ENCODE measurements around the gene RPL10.

RPL10 gene

DNA sequence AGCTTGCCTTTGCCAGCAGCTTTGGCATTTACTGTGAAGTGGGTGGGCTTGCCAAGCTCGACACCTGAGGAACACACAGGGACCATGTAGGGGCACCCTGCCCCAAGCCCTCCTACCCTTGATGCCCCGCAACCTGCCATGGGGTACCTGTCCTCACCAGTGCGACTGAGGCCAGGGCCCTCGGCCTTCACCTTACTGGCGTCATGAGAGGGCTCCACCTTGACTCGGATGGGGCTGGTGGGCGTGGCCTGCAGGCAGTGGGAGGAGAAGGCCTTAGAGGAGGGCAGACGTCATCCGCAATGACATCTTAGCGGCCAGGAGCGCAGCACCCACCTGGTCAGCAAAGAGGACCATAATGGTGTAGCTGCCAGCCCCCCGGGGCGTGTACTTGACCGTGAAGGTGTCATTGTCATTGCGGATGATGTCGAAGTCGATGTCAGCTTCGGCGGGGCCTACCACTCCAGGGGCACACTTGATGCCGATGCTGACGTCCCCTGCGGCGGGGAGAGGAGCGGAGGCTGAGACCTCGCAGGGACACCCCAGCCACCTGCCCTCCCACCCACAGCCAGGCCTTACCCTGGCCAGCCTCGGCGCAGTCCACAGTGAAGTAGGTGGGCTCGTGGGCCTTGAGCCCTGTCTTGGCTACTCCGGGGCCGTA lies 36.0 kb upstream of the RPL10 start:
- DNase-seq = no peak

- no peak for DNase-seq
These were observed 34.3 kb upstream of the RPL10 start for GRCh38 chrX:154363706-154364439.

DNA sequence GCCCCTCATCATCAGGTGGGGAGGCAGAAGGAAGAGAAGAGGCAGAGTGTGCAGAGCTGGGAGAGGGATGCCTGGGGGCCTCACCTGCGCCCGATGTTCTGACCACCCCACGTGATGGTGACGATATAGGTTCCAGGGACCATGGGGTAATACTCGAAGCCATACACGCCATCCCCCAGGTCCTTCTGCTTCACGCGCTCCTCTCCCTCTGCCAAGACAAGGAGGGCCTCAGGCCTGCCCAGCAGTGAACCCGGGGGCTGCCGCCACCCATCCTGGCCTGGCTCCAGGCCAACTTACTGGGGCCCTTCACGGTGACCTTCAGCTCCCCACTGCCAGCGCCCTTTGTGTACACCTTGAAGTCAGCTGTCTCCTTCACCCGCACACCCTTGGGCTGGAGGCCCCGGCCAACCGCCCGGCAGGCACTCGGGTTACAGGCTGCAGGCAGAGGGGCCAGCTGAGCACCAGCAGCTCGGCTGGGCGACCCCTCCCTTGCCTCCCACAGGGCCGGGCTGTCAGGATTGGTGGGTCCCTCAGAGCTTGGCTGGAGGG lies 33.1 kb upstream of the RPL10 start:
- DNase-seq = no peak

GRCh38 chrX:154365997-154366665 lies 32.0 kb upstream of the RPL10 start:
- DNase-seq = no peak

GRCh38 chrX:154366666-154367055 lies 31.5 kb upstream of the RPL10 start:
- DNase-seq = no peak

DNA sequence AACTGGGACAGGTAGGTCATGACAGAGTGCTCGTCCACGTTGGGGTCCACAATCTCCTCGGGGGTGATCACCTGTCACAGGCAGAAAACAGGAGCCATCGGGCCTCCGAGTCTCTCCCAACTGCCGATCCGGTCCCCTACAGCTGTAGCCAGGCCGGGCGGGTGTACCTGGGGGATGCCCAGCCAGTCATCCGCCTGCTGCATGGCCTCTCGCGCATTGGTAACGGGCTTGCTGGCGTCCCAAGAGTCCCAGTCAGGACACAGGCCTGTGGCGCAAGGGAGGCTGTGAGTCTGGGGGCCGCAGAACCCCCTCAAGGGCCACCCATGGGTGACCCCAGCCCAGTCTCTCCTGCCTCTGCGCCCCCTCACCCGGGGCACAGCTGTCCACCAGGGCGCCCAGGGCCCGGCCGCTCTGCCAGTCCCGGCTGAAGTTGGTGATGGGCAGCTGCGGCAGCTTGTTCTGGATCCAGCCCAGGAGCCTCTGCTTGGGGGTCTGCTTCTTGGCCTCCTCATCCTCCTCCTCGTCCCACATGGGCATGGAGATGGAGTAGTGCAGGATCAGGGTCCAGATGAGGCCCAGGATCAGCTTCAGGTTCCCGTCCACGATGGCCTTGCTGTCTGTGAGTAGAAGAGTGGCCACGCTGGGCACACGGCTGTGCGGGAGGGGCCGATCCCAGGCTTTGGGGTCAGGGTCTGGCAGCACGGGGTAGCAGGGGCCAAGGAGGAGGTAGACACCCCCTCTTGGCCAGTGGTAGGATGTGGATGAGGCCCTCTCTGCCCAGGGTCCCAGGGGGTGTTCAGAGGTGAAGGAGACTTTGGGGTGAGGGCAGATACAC lies 30.5 kb upstream of the RPL10 start:
- DNase-seq = no peak

DNA sequence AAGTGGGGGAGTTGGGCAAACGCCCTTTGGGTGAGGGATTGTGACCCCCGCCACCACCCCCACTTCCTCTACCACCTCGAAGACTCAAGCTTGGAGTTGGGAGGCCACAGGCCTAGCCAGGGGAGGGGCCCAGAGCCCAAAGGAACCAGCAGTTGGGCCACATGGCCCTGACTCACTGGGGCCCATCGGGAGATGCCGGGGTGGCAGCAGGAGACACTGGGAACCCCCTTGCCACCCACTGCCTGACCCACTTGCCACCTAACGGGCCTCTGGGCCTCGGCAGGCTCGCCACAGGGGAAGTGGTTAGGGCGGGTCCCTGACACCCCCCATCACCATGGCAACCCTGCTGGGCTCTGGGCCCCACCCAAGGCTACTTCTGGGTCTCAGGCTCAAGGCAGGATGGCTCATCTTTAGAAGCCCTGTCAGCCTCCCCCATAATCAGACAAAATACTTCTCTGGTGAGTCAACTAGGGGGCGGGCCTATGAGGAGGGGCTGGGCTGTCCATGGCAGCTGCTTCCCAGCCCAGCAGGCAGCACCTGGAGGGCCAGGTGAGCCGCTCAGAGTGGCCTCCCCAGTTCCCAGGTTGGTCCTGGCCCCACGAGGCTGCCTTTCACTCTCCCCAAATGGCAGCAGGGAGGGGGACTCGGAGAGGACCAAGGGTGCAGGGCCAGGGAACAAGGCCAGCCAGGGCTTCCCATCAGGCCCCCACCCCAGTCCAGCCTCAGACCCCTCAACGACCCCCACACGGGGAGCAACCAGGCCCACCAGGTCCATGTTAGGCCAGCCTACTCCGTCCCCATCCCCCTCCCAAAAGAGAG lies 29.3 kb upstream of the RPL10 start:
- DNase-seq = no peak

DNA sequence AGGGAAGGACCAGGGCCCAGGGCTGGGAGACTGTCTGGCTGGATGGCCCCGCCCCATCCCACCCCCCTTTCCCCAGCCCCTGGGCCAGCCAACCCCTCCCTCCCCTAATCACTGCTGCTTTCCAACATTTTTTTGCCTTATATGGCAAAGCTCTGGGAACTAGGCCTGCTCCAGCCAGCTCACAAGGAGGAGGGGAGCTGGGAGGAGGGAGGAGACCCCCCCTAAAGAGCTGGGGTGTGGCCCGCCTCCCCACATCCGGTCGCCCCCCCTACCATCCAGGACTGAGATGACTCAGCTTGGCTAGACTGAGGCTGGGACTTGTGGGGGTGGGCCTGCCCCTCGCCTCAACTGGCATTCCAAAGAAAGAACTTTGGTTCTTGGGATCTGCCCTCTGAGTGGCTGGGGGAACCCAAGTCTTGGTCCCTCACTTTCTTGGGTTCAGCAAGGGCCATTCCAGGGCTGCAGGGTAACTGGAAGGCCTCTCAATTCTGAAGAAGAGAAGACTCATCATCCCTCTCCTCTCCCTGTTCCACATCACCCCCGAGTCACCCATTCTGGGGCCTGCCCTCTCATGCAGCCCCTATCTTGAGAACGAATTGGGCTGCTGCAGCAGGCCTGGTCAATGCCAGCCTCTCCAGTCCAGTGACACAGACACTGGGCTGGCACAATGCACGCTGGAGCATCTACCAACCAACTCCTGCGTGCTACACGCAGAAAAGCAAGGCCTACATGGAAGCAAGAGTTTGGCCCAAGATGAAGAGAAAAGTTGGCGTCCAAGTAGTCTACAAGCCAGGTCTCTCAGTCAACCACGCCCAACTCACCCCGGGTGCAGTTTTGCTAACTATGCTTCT lies 28.5 kb upstream of the RPL10 start:
- DNase-seq = no peak

GRCh38 chrX:154370300-154371016 lies 27.7 kb upstream of the RPL10 start:
- DNase-seq = no peak

GRCh38 chrX:154371017-154371788 lies 27.0 kb upstream of the RPL10 start:
- peak; percentile 63 to 93 for DNase-seq

DNA sequence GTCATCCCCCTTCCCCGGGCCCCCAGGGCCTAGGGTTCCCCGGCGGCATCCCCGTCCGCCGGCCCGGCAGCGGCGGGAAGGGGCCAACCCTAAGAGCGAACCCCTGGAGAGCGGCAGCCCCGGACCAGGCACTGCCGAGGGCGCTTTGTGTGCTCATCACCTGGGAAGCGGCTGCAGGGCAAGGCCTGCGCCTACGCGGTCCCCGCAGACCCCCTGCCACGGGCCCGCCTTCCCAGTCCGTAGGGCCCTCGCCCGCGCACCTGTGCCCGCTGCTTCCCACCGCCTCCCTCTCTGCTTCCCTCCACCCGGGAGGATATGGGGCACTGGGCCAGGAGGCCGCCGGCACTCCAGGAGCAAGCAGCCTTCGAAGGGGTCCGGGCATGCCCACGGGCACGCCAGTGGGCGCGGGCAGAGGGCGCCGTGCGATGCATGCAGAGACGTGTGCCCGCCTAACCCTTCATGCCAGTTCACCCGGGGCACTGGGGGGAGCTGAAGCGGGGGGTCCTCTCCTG lies 26.3 kb upstream of the RPL10 start:
- DNase-seq = no peak

DNA sequence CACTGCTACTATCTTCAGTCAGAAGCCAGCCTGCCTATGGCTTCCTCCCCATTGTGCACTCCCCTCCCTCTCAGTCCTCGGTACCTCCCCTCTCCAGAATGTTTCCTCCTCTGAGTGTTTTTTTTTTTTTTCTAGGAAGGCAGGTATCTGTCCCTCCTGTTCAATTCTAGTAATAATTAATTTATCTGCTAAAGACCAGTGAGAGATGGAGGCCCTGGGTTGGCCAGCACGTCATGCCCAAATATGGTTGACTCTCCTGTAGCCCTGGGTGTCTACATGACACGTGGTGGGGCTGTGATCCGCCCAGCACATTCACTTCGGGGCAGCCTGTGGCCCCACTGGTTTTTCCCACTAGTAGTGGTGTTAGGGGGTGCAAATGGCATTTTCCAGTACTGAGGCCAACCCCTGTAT lies 25.6 kb upstream of the RPL10 start:
- DNase-seq = no peak

GRCh38 chrX:154373340-154374306 lies 24.6 kb upstream of the RPL10 start:
- DNase-seq = peak; percentile 39 to 77

- no peak for DNase-seq
These were observed 23.6 kb upstream of the RPL10 start, which contains the start of gene FLNA for GRCh38 chrX:154374313-154375155. FLNA (minus strand) TSS chrX:154374634; CDS start chrX:154371245, 3,389 bp downstream.

DNA sequence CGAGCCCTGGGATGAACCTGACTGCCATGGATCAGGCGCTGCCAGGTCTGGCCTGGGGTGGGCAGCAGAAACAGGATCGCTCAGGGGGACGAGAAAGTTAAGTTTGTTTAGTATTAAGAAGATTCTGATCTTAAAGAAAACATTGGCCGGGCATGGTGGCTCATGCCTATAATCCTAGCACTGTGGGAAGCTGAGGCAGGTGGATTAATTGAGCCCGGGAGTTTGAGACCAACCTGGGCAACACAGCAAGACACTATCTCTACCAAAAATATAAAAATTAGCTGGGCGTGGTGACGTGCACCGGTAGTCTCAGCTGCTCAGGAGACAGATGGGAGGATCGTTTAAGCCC lies 23.0 kb upstream of the RPL10 start:
- no peak for DNase-seq

- DNase-seq = no peak
These were observed 21.4 kb upstream of the RPL10 start for GRCh38 chrX:154376774-154377173.
